Tibial nerve (tissue), 3 donors: ENCODE measurements around the gene KBTBD4.

Experiments used
- POLR2A ChIP-seq, 2 donors: fragments of 450-650 bp; IDR thresholded peaks; one replicate each; pipeline ENCODE4 v1.6.1; 2017; ENCODE audit warnings: antibody characterized with exemption in 2 of 2, mild to moderate bottlenecking in 2 of 2, moderate library complexity in 2 of 2
- TF ChIP-seq, protein P1 (sequence below), 5 experiments: fragments of 200-600 bp in 3 of 5; fragments of 450-650 bp in 2 of 5; sonication (generic) in 3 of 5; IDR thresholded peaks; one replicate each; pipeline ENCODE4 v1.5.1; 2016 to 2019; ENCODE audit warnings: antibody characterized with exemption in 5 of 5, mild to moderate bottlenecking in 3 of 5, moderate library complexity in 2 of 5

DNA sequence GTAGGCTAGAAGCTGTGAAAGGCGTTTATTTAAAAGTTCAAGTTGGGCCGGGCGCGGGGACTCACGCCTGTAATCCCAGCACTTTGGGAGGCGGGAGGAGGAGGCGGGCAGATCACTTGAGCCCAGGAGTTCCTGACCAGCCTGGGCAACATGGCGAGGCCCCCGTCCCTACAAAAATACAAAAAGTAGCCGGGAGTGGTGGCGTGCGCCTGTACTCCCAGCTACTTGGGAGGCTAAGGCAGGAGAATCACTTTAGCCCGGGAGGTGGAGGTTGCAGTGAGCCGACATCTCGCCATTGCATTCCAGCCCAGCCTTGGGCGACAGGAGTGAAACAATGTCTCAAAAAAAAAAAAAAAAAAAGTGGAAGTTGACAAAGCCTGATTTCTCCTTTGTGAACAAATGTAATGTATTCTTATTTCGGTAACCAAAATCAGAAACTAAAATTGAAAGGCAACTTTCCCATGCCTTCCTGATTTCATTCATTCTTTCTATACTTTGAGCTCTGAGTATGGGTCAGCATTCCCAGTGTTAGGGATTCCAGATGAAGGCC is 12.5 kb downstream of the KBTBD4 start:
- TF ChIP-seq, protein P1, sequence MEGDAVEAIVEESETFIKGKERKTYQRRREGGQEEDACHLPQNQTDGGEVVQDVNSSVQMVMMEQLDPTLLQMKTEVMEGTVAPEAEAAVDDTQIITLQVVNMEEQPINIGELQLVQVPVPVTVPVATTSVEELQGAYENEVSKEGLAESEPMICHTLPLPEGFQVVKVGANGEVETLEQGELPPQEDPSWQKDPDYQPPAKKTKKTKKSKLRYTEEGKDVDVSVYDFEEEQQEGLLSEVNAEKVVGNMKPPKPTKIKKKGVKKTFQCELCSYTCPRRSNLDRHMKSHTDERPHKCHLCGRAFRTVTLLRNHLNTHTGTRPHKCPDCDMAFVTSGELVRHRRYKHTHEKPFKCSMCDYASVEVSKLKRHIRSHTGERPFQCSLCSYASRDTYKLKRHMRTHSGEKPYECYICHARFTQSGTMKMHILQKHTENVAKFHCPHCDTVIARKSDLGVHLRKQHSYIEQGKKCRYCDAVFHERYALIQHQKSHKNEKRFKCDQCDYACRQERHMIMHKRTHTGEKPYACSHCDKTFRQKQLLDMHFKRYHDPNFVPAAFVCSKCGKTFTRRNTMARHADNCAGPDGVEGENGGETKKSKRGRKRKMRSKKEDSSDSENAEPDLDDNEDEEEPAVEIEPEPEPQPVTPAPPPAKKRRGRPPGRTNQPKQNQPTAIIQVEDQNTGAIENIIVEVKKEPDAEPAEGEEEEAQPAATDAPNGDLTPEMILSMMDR (IDR thresholded peaks at IDR 0.05), result no peak
- no peak for TF ChIP-seq POLR2A (IDR thresholded peaks at IDR 0.05)
